ENCODE measurements around the gene DNAJC21. TPM values are rescaled to one million over a fixed set of nuclear protein-coding genes. Genes with fewer than 3 reads are reported as not detected.
A peak's percentile ranks its signal among the peaks of the same experiment; 100 is the strongest.

The DNAJC21 gene
- total and polyA plus RNA-seq, 8 donors, result 21.8 to 69.4 (median 31.6) TPM

DNA sequence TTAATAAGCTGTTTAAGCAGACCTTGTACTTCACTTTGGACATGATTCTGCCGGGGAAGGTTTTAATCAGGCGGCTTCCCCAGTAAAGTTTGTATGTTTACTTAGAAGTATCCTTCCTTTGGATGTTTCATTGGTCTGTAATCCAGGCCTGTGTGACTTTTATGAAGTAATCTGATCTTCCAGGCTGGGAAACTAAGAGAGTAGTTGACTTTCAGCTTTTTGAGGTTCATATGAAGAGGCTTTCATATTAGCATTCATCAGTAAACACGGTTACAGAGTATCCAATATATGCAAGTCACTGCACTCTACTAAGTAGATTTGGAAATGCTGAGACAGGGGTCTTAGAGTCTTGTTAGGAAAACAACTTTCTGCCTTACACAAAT, 1.1 kb downstream of the DNAJC21 start:
- no peak for DNase-seq
- no peaks in the 10 kb centered on the region for H3K27me3 ChIP-seq
- H3K36me3 ChIP-seq, result peaks cover 0 to 30% (median 24%) of the 10 kb centered on the region in 4 donors
- intact Hi-C loops (cut with DNase I; ENCODE audit: low total_unique reads), result no loop called here
- no peaks in the 10 kb centered on the region for H3K9me3 ChIP-seq
- H3K4me3 ChIP-seq, result peak overlapping the region; percentile 68 to 84 (median 80)
- 1% methylated on average over 3 of the region's 3 CpGs for WGBS, 5 donors
- H3K27ac ChIP-seq, result peak overlapping the region in 4 of 5 donors; percentile 88 to 98 (median 96)
- peaks cover 10 to 42% (median 22%) of the 10 kb centered on the region in 4 donors for H3K4me1 ChIP-seq
- TF ChIP-seq EP300 (IDR thresholded peaks at IDR 0.05) (no peak), POLR2AphosphoS5 (IDR thresholded peaks at IDR 0.05) (no peak), POLR2A (IDR thresholded peaks at IDR 0.05) (no peak)
- TF ChIP-seq, protein P1, sequence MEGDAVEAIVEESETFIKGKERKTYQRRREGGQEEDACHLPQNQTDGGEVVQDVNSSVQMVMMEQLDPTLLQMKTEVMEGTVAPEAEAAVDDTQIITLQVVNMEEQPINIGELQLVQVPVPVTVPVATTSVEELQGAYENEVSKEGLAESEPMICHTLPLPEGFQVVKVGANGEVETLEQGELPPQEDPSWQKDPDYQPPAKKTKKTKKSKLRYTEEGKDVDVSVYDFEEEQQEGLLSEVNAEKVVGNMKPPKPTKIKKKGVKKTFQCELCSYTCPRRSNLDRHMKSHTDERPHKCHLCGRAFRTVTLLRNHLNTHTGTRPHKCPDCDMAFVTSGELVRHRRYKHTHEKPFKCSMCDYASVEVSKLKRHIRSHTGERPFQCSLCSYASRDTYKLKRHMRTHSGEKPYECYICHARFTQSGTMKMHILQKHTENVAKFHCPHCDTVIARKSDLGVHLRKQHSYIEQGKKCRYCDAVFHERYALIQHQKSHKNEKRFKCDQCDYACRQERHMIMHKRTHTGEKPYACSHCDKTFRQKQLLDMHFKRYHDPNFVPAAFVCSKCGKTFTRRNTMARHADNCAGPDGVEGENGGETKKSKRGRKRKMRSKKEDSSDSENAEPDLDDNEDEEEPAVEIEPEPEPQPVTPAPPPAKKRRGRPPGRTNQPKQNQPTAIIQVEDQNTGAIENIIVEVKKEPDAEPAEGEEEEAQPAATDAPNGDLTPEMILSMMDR (IDR thresholded peaks at IDR 0.05), result no peak

DNA sequence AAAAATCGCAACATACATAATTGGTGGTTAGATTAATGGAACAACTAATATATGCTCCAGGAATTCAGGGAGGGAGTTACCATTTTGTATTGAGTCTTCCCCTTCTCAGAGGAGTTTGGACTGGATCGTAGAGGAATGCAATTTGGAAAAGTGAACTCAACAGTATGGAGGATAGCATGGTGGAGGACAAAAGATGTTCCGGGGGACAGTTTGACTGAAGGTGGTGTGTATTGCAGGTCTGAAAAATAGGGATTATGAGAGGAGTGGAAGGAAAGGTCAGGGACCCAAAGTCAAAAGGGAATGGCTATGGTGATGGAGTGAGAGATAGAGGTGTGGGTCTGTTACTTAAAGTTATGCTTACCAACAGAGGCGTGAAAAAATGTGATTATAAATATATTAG, 1.5 kb downstream of the DNAJC21 start:
- H3K4me3 ChIP-seq, result peak overlapping the region; percentile 68 to 84 (median 80)
- DNase-seq, result no peak
- no peaks in the 10 kb centered on the region for H3K27me3 ChIP-seq
- 67 to 79% (median 68%) methylated on average over 4 of the region's 4 CpGs for WGBS, 5 donors
- peaks cover 0 to 30% (median 23%) of the 10 kb centered on the region in 4 donors for H3K36me3 ChIP-seq
- no peak for TF ChIP-seq POLR2AphosphoS5 (IDR thresholded peaks at IDR 0.05)
- TF ChIP-seq POLR2A (IDR thresholded peaks at IDR 0.05), result no peak
- TF ChIP-seq EP300 (IDR thresholded peaks at IDR 0.05), result no peak
- TF ChIP-seq, protein P1 (IDR thresholded peaks at IDR 0.05), result no peak
- H3K9me3 ChIP-seq, result no peaks in the 10 kb centered on the region
- intact Hi-C loops (cut with DNase I; ENCODE audit: low total_unique reads), result no loop called here
- peaks cover 10 to 42% (median 22%) of the 10 kb centered on the region in 4 donors for H3K4me1 ChIP-seq
- H3K27ac ChIP-seq, result peak overlapping the region in 2 of 5 donors; percentile 96 to 97

DNA sequence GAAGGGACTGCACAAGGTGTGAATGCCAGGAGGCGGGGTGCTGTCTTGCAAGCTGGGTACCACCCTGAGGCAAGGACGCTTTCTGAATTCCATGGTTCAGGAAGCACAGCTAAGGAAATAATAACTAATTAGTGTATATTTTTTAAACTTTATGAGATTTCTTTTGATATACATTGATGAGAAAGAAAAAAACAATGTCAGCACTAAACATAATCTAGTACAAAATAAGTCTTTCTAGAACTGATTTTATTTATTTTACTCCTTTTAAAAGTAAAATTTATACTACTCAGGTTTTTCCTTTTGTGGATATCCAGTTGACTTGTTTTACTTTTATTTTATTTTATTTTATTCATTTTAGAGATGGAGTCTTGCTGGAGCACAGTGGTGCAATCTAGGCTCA, 3.6 kb downstream of the DNAJC21 start:
- TF ChIP-seq POLR2A (IDR thresholded peaks at IDR 0.05), result no peak
- TF ChIP-seq, protein P1 (IDR thresholded peaks at IDR 0.05), result no peak
- no peak for TF ChIP-seq EP300 (IDR thresholded peaks at IDR 0.05)
- no peak for TF ChIP-seq POLR2AphosphoS5 (IDR thresholded peaks at IDR 0.05)
- intact Hi-C loops (cut with DNase I; ENCODE audit: low total_unique reads), result no loop called here
- DNase-seq, result no peak
- Histone ChIP-seq H3K4me3 (no peak overlapping the region), H3K4me1 (peaks cover 10 to 42% (median 22%) of the 10 kb centered on the region in 4 donors), H3K27ac (no peak overlapping the region), H3K9me3 (no peaks in the 10 kb centered on the region), H3K27me3 (no peaks in the 10 kb centered on the region), H3K36me3 (peaks cover 18 to 40% (median 34%) of the 10 kb centered on the region in 4 donors)
- WGBS, 5 donors, result 84 to 98% (median 88%) methylated on average over 2 of the region's 2 CpGs

DNA sequence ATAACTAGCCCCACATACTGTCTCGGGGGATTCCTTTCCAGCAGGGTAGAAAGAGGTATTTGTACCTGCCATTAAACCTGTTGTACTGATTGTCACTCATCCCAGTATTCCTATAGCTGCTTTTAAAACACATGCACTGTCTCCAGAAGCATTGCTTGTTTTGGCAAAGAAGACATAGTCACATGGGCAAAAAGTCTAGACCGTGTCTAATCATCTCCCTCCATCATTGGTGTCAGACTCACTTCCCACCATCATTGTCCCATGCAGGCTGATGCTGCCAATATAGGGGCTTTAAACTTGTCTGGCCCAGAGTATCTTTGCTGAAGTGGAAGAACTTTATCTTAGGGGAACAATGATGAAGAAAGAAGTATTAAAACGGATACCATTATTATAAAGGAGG, 12.6 kb downstream of the DNAJC21 start:
- intact Hi-C loops (cut with DNase I; ENCODE audit: low total_unique reads), result no loop called here
- no peak for DNase-seq
- 78 to 93% (median 85%) methylated on average over 3 of the region's 3 CpGs for WGBS, 5 donors
- Histone ChIP-seq H3K4me3 (no peak overlapping the region), H3K27ac (no peak overlapping the region), H3K27me3 (no peaks in the 10 kb centered on the region), H3K36me3 (peaks cover 54 to 100% (median 98%) of the 10 kb centered on the region in 4 donors), H3K9me3 (no peaks in the 10 kb centered on the region), H3K4me1 (no peaks in the 10 kb centered on the region)
- TF ChIP-seq EP300 (IDR thresholded peaks at IDR 0.05) (no peak), POLR2A (IDR thresholded peaks at IDR 0.05) (no peak), POLR2AphosphoS5 (IDR thresholded peaks at IDR 0.05) (no peak)
- TF ChIP-seq, protein P1 (IDR thresholded peaks at IDR 0.05), result no peak
